GM21723 (cell line): ENCODE results near the gene POLD3.

Source experiments
- ATAC-seq: cut with Tn5 transposase; IDR thresholded peaks from one replicate; pipeline ENCODE4 v1.9.1; 2021; ENCODE audit warnings: mild to moderate bottlenecking, moderate library complexity; ENCODE audit not compliant: unreplicated experiment

Gene POLD3

GRCh38 chr11:74592441-74593362, at the start of gene POLD3:
POLD3 (plus strand) TSS chr11:74592582; CDS start chr11:74592659, 77 bp downstream.
- ATAC-seq, result peak; percentile 89

GRCh38 chr11:74543991-74544390, 48.4 kb upstream of the POLD3 start:
- no peak for ATAC-seq

GRCh38 chr11:74546752-74547151, 45.6 kb upstream of the POLD3 start:
- no peak for ATAC-seq

- no peak for ATAC-seq
These were observed 41.2 kb upstream of the POLD3 start for GRCh38 chr11:74550991-74551753.

GRCh38 chr11:74551754-74552145, 40.6 kb upstream of the POLD3 start:
- no peak for ATAC-seq

GRCh38 chr11:74557526-74557925, 34.9 kb upstream of the POLD3 start:
- ATAC-seq, result no peak

GRCh38 chr11:74559110-74559933, 33.1 kb upstream of the POLD3 start:
- ATAC-seq, result no peak

- no peak for ATAC-seq
These were observed 32.5 kb upstream of the POLD3 start for GRCh38 chr11:74559934-74560309.

- no peak for ATAC-seq
These were observed 26.0 kb upstream of the POLD3 start for GRCh38 chr11:74566146-74566960.

- no peak for ATAC-seq
These were observed 24.4 kb upstream of the POLD3 start for GRCh38 chr11:74568028-74568427.

- no peak for ATAC-seq
These were observed 21.9 kb upstream of the POLD3 start for GRCh38 chr11:74570266-74571061.

GRCh38 chr11:74571062-74571399, 21.4 kb upstream of the POLD3 start:
- ATAC-seq, result no peak

GRCh38 chr11:74572349-74572748, 20.0 kb upstream of the POLD3 start:
- ATAC-seq, result no peak

- ATAC-seq, result no peak
These were observed 17.8 kb upstream of the POLD3 start for GRCh38 chr11:74574563-74574962.

- ATAC-seq, result no peak
These were observed 16.4 kb upstream of the POLD3 start for GRCh38 chr11:74575999-74576398.

- no peak for ATAC-seq
These were observed 15.2 kb upstream of the POLD3 start for GRCh38 chr11:74577181-74577580.

GRCh38 chr11:74577624-74578396, 14.6 kb upstream of the POLD3 start:
- no peak for ATAC-seq

GRCh38 chr11:74579577-74580270, 12.7 kb upstream of the POLD3 start:
- ATAC-seq, result no peak
